HG02938 (cell line): Measurements from ENCODE around the gene CTCFL.
A peak's percentile ranks its signal among the peaks of the same experiment; 100 is the strongest.

Experiments
- ATAC-seq: cut with Tn5 transposase; IDR thresholded peaks from one replicate; pipeline ENCODE4 v1.9.1; 2021; ENCODE audit warnings: mild to moderate bottlenecking, moderate library complexity; ENCODE audit not compliant: unreplicated experiment

Gene CTCFL

GRCh38 chr20:57468523-57469417 lies 56.2 kb downstream of the CTCFL start:
- no peak for ATAC-seq

DNA sequence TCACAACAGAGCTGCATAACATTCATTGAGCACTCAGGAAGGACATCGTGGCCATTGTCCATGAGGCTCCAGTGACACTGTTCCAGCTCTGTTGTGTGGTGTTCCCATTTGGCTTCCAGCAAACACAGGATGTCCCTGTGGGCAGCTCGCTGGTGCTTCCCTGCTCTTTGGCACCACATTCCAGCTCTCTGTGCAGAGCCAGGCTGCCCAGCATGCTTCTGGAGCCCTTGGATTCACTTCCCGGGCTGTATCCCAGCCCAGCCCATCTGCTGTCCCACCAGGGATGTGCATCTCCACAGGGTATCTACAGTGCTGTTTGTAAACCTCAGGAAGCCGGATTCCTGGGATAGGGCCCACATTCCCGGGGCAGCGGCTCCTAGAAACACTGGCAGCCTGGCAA lies 57.2 kb downstream of the CTCFL start:
- no peak for ATAC-seq

DNA sequence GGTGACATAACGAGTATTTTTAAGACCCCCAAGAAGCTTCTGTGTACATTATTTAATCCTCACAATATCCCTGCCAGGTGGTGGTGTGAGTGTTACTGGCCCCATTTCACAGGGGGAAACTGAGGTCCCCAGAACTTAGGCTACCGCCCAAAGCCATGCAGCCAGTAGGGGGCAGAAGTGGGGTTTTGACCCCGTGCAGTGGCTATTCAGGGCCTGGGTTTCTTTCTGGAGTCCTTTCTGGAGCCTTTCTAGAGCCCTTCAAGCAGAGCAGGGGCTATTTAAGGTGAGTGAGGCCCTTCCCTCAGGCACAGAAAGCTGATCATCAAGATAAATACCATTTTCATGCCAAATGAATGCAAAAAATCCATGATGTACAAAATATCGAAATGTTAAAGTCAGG lies 59.0 kb downstream of the CTCFL start:
- no peak for ATAC-seq

DNA sequence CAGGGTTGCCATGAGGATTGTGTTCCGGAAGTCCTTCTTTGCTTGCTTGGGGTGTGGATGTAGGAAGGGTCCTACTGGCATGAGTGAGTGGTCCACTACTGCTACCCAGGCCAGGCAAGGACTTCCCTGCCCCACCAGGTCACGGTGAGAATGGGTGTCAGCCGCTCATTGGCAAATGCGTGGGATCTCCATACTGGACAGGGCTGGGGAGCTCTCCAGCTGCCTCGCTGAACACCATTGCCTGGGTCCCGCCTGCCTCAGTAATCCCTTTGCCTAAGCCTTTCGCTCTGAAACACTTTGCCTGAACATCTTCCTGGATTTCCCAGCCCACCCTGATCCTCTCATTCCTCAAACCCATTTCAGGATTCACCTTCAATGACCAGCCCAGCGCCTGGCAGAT lies 59.5 kb downstream of the CTCFL start:
- no peak for ATAC-seq

GRCh38 chr20:57464642-57465211 lies 60.2 kb downstream of the CTCFL start:
- ATAC-seq: no peak

GRCh38 chr20:57462781-57463180 lies 62.2 kb downstream of the CTCFL start:
- no peak for ATAC-seq

DNA sequence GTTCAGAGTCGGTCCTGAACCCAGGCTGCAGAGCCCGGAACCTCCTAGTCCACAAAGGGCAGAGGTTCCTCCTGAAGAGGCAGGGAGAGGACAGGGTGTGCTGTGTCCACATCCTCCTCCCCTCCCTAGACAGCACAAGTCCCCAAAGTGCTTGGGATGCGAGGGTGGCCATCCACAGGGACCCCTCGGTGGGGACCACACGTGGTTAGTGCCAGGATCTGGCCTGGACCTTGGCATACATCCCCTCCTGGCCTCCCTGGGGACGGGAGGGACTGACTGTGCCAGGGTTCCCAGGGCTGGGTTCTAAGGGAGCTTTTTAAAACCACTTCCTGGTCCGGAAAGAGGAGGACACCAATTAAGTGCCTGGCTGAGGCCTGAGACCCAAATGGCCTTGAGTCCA lies 63.2 kb downstream of the CTCFL start:
- ATAC-seq: no peak

DNA sequence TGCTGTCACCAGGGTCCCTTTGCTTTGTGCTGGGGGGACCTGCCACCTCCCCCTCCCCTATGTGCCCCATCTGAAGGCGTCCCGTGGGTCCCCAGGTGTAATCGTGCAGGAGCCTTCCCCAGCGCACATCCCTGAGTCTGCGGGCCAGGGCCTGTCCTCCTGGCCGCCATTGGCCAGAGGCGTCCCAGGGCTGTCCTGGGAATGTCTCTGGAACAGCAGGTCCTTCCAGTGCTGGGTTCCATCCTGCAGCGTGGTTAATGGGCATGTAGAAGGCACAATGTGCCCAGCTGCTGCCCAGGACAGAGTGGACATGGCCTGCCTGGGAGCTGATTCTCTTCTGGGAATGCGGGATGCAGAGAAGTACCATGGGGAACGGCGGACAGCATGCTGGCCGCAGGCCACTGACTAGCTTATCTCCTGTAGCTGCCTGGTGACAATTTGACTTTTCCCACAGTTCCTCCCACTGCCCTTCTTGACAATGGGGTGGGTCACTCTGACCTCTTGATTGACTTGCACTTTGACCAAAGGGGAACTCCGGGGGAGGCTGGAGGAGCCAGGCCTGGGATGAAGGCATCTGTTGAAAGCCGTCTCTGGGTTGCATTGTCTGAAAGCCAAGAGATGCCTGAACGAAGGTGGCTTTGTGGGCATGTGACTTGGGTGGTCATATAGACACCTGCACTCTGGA lies 64.0 kb downstream of the CTCFL start:
- no peak for ATAC-seq

DNA sequence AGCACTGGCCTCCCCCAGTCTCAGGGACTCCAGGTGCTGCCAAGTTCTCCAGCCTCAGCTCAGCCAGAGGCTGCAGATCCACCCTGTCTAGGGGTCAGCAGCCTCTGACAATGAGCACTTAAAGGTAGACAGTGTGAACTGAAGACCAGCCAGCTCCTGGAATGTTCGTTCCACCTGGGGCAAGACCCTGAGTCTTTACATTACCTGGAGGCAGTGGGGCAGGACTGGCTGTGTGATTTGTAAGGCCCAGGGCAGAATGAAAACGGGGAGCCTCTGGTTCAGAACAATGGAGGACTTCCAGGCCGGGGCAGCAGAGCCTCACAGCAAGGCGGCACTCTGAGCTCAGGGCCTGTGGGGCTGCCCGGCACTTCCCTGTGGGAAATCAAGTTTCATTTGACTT lies 65.0 kb downstream of the CTCFL start:
- no peak for ATAC-seq

- ATAC-seq: no peak
Observed at GRCh38 chr20:57459278-57459677, 65.7 kb downstream of the CTCFL start.

DNA sequence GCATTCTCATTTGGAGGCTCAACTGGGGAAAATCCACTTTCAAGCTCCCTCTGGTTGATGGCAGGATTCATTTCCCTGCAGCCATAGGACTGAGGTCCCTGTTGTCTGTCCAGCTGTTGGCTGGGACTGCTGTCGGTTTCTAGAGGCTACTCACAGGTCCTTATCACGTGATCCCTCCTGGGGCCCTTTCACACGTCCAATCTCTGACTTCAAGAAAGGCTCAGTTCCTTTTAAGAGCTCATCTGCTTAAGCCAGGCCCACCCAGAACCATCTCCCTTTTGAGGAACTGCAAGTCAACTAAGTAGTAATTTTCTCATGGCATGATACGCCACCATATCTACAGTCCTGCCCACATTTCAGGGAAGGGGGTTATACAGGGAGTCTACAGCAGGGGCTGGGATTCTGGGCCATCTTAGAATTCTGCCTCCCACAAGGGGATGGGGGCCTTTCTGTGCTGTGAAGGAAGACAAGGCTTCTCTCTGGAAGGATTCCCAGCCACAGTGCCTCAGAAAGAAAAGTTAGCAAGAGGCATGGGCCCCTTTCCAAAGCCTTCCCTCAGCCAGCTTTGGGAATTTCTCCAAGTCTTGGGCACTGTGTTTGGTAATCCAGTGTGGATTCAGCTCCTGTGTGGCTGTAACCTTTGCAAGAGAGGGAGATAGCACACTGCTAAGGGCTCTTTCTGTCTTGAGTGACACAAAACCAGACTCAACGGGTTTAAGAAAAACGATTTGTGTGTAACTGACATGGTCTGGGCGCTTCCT lies 66.4 kb downstream of the CTCFL start:
- no peak for ATAC-seq

DNA sequence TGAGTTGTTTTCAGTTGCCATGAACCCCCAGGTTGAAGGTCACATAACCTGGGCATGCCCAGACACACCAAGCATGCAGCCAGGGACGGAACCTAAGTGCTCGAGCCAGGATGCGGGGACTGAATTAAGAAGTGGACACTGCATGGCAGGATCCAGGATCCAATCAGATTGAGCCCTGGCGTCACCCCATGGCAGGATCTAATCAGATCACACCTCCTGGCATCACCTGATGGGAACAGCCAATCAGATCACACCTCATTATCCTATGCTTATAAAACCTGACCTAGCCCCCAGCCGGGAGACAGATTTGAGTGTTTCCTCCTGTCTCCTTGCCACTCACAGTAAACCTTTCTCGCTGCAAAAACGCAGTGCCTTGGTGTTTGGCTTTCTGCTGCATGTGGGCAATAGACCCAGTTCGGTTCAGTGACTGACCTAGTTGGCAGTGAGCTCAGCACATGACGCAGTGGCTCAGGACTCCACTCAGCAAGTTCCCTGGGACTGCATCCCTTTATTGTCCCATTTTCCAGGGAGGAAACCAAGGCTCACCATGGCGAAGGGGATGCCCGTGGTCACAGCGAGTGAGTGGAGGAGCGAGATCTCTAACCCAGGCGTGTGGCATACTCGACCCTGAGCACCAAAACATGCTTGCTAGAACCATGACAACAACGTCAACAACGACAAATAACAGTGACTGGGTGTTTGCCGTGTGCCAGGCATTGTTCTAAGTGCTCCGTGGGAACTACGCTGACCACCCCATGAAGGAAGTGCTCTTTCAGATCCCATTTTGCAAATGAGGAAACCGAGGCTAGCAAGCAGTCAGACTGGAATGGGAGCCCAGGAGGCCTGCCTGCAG lies 67.5 kb downstream of the CTCFL start:
- no peak for ATAC-seq

- no peak for ATAC-seq
Observed at GRCh38 chr20:57456116-57456515, 68.8 kb downstream of the CTCFL start.

GRCh38 chr20:57455386-57455785 lies 69.6 kb downstream of the CTCFL start:
- ATAC-seq: no peak

DNA sequence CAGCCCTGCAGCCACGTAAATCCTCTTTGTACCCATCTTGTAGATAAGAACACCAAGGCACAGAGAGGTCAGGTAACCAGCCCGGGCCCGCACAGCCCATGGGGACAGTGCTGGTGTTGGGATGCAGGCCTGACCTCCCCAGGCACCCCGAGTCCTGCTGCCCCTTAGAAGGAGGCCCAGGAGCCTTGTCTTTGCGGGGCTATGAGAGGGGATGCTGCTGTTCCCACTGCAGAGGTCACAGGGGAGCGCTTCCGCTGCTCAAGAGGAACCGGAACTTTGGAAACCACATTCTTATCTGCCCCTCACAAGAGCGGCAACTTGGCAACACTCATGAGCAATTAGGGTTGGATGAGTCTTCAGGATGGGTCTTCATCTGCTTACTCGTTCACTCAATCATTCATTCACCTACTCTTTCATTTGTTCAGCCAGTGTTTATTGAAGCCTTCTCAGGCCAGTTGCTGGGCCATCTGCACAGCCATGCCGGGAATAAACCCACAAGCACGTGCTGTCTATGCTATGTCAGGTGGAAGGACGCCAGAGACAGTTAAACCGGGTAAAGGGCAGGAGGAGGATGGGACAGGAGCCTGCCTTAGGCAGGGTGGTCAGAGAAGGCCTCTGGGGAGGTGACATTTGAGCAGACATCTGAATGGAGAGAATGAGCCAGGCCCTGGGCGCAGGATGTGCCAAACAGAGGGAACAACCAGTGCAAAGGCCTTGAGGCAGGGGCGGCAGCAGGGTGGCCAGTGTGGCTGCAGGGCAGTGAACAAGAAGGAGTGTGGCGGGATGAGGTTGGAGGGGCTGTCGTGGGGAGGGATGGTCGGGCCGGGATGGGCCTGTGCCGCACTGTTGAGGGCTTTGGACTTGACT lies 72.9 kb downstream of the CTCFL start:
- no peak for ATAC-seq

DNA sequence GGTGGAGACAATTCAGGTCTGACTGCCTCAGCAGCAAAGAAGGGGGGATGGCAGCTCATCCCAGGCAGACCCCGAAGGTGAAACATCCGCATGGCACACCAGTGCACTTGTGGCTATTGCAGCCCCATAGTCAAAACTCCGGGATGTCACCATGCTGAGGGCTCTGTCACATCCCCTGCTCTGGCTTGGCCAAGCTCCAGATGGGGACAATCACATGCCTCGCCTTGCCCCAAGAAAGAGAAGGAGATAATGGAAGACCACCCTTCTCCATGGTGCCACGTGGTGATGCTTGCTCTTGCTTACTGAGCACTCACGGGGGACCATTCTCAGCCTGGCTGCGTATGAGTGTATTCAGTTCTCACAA lies 73.5 kb downstream of the CTCFL start:
- ATAC-seq: no peak

DNA sequence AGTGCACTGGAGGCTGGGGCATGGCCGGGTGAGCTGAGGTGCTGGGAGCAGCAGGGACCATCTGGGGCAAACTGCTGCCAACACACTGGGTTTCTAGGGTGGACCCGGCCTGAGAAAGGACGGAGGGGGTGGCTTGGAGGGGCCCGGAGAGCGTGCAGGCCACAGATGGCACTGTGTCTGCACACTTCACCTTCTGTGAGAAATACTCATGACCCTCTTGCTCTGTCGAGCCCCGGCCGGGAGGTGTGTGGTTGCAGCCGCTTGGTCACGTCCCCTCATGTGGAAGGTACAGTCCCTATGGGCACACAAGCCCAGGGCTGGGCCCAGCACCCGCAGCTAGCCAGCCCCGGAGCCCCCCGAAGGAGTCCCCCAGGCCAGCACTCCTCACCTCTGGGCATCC lies 74.0 kb downstream of the CTCFL start:
- no peak for ATAC-seq

GRCh38 chr20:57450419-57450818 lies 74.5 kb downstream of the CTCFL start:
- ATAC-seq: peak; percentile 69
